ENCODE measurements around the gene RBMS2.
"Not testable (repeated sequence)": the region's sequence is repeated elsewhere in the genome, so short reads cannot be mapped to it uniquely, and the experiment has no call there.

RBMS2 gene

GRCh38 chr12:56496704-56497103, 24.9 kb upstream of the RBMS2 start:
- DNase-seq (ENCODE audit: low read depth); H3K4me3 ChIP-seq (ENCODE audit: low read depth, low read length): not testable (repeated sequence)
- peak; percentile 45 for TF ChIP-seq CTCF (IDR thresholded peaks at IDR 0.05; ENCODE audit: insufficient read depth, low read depth, low read length, missing control alignments)

GRCh38 chr12:56498126-56498902, 23.3 kb upstream of the RBMS2 start:
- H3K4me3 ChIP-seq (ENCODE audit: low read depth, low read length); DNase-seq (ENCODE audit: low read depth): not testable (repeated sequence)

- not testable (repeated sequence) for DNase-seq (ENCODE audit: low read depth); H3K4me3 ChIP-seq (ENCODE audit: low read depth, low read length)
Observed at GRCh38 chr12:56499452-56499851, 22.2 kb upstream of the RBMS2 start.

- DNase-seq (ENCODE audit: low read depth); H3K4me3 ChIP-seq (ENCODE audit: low read depth, low read length): not testable (repeated sequence)
Observed at GRCh38 chr12:56499879-56500278, 21.7 kb upstream of the RBMS2 start.

GRCh38 chr12:56510786-56511185, 10.8 kb upstream of the RBMS2 start:
- TF ChIP-seq CTCF (IDR thresholded peaks at IDR 0.05; ENCODE audit: insufficient read depth, low read depth, low read length, missing control alignments): no peak
- no peak for DNase-seq (ENCODE audit: low read depth)
- no peak overlapping the region for H3K4me3 ChIP-seq (ENCODE audit: low read depth, low read length)

- DNase-seq (ENCODE audit: low read depth); H3K4me3 ChIP-seq (ENCODE audit: low read depth, low read length): not testable (repeated sequence)
Observed at GRCh38 chr12:56514014-56514318, 7.7 kb upstream of the RBMS2 start.

GRCh38 chr12:56517854-56518253, 3.8 kb upstream of the RBMS2 start:
- no peak for DNase-seq (ENCODE audit: low read depth)
- H3K4me3 ChIP-seq (ENCODE audit: low read depth, low read length): no peak overlapping the region
- TF ChIP-seq CTCF (IDR thresholded peaks at IDR 0.05; ENCODE audit: insufficient read depth, low read depth, low read length, missing control alignments): no peak

- H3K4me3 ChIP-seq (ENCODE audit: low read depth, low read length): no peak overlapping the region
- DNase-seq (ENCODE audit: low read depth): no peak
- TF ChIP-seq CTCF (IDR thresholded peaks at IDR 0.05; ENCODE audit: insufficient read depth, low read depth, low read length, missing control alignments): no peak
Observed at GRCh38 chr12:56518570-56518969, 3.0 kb upstream of the RBMS2 start.

- TF ChIP-seq CTCF (IDR thresholded peaks at IDR 0.05; ENCODE audit: insufficient read depth, low read depth, low read length, missing control alignments): no peak
- H3K4me3 ChIP-seq (ENCODE audit: low read depth, low read length): no peak overlapping the region
- no peak for DNase-seq (ENCODE audit: low read depth)
Observed at GRCh38 chr12:56520048-56520447, 1.6 kb upstream of the RBMS2 start.

Measured in GM12865 (cell line).